WERI-Rb-1 (cell line): ENCODE data around the gene CYP4F8.

Experiments used
- DNase-seq: peaks from one replicate; pipeline ENCODE4 v3.0.0-alpha.2; 2020
- H3K27ac ChIP-seq: fragments of 250-450 bp; sonication (Bioruptor Pico); 2 replicates; pipeline ENCODE4 v1.5.1; 2020; ENCODE audit warnings: mild to moderate bottlenecking, moderate library complexity
- H3K27me3 ChIP-seq: fragments of 250-450 bp; sonication (Bioruptor Pico); 2 replicates; pipeline ENCODE4 v1.5.1; 2021; ENCODE audit warnings: mild to moderate bottlenecking, low read depth, moderate library complexity; ENCODE audit not compliant: insufficient read depth, severe bottlenecking
- H3K36me3 ChIP-seq: fragments of 250-450 bp; sonication (Bioruptor Pico); 2 replicates; pipeline ENCODE4 v1.5.1; 2020; ENCODE audit warnings: mild to moderate bottlenecking, moderate library complexity
- H3K4me3 ChIP-seq: 2 replicates; pipeline ENCODE4 v1.5.1; 2011; ENCODE audit warnings: low read depth, mild to moderate bottlenecking, control low read depth, low read length
- H3K9me3 ChIP-seq: fragments of 250-450 bp; sonication (Bioruptor Pico); 2 replicates; pipeline ENCODE4 v1.5.1; 2021; ENCODE audit warnings: mild to moderate bottlenecking, moderate library complexity; ENCODE audit not compliant: severe bottlenecking
- TF ChIP-seq, protein P1 (sequence below): IDR thresholded peaks from 2 replicates; pipeline ENCODE4 v1.5.1; 2011; ENCODE audit warnings: low read depth, mild to moderate bottlenecking, control low read depth, inconsistent platforms, low read length

The CYP4F8 gene

DNA sequence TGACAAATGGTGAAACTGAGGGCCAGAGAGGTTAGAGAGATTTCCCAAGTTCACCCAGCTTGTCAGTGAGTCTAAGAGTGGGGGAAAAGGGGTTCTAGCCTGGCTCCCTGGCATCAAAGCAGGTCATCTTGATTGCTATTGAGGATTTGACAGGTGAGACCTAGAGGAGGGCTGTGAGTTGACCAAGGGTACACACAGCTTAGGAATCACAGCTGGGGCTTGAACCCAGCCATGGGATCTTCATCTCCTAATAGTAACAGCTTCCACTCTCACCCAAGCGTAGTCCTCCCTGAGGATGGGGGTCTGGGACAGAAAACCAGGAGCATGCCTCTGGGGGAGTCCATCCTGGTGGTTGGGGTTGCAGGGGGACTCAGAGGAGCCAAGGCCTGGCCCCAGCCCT, 6.8 kb downstream of the CYP4F8 start:
- TF ChIP-seq, protein P1, sequence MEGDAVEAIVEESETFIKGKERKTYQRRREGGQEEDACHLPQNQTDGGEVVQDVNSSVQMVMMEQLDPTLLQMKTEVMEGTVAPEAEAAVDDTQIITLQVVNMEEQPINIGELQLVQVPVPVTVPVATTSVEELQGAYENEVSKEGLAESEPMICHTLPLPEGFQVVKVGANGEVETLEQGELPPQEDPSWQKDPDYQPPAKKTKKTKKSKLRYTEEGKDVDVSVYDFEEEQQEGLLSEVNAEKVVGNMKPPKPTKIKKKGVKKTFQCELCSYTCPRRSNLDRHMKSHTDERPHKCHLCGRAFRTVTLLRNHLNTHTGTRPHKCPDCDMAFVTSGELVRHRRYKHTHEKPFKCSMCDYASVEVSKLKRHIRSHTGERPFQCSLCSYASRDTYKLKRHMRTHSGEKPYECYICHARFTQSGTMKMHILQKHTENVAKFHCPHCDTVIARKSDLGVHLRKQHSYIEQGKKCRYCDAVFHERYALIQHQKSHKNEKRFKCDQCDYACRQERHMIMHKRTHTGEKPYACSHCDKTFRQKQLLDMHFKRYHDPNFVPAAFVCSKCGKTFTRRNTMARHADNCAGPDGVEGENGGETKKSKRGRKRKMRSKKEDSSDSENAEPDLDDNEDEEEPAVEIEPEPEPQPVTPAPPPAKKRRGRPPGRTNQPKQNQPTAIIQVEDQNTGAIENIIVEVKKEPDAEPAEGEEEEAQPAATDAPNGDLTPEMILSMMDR, result no peak
- Histone ChIP-seq H3K36me3 (no peaks in the 10 kb centered on the region), H3K27me3 (peaks cover 73% of the 10 kb centered on the region), H3K4me3 (no peak overlapping the region), H3K27ac (no peak overlapping the region), H3K9me3 (no peaks in the 10 kb centered on the region)
- no peak for DNase-seq

DNA sequence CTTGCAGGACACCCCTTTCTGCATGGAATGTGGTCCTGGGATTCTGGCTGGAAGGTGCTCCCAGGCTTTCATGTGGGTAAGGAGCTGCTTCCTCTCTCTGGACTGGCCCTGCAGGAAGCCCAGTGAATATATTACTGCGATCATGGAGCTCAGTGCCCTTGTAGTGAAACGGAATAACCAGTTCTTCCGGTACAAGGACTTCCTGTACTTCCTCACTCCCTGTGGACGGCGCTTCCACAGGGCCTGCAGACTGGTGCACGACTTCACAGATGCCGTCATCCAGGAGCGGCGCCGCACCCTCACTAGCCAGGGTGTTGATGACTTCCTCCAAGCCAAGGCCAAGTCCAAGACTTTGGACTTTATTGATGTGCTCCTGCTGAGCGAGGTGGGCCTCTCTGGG, 8.0 kb downstream of the CYP4F8 start:
- no peak overlapping the region for H3K4me3 ChIP-seq
- no peaks in the 10 kb centered on the region for H3K36me3 ChIP-seq
- H3K27ac ChIP-seq, result no peak overlapping the region
- H3K9me3 ChIP-seq, result no peaks in the 10 kb centered on the region
- DNase-seq, result no peak
- peaks cover 78% of the 10 kb centered on the region for H3K27me3 ChIP-seq
- TF ChIP-seq, protein P1, result no peak

DNA sequence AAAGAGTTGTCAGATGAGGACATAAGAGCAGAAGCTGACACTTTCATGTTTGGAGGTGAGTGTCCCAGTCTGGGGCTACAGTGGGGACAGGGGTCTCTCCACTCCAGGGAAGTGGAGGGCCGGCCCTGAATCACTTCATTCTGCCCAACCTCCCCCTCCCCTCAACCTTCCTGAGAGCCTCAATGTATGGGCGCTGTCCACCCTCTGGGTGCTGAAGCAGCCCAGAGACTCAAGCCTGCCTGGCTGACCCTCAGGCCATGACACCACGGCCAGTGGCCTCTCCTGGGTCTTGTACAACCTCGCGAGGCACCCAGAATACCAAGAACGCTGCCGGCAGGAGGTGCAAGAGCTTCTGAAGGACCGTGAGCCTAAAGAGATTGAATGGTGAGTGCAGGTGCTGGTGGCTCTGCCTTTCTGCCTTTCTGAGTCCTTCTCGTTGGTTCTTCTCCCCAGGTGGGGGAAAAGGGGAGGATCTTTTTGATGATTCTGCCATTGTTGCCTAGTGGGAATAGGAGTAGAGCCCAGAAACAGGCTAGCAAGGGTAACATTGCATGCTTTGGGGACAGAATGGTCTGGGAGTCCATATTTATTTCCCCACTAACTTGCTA, 8.8 kb downstream of the CYP4F8 start:
- TF ChIP-seq, protein P1, result no peak
- H3K4me3 ChIP-seq, result no peak overlapping the region
- no peak overlapping the region for H3K27ac ChIP-seq
- peaks cover 78% of the 10 kb centered on the region for H3K27me3 ChIP-seq
- no peak for DNase-seq
- no peaks in the 10 kb centered on the region for H3K9me3 ChIP-seq
- no peaks in the 10 kb centered on the region for H3K36me3 ChIP-seq

DNA sequence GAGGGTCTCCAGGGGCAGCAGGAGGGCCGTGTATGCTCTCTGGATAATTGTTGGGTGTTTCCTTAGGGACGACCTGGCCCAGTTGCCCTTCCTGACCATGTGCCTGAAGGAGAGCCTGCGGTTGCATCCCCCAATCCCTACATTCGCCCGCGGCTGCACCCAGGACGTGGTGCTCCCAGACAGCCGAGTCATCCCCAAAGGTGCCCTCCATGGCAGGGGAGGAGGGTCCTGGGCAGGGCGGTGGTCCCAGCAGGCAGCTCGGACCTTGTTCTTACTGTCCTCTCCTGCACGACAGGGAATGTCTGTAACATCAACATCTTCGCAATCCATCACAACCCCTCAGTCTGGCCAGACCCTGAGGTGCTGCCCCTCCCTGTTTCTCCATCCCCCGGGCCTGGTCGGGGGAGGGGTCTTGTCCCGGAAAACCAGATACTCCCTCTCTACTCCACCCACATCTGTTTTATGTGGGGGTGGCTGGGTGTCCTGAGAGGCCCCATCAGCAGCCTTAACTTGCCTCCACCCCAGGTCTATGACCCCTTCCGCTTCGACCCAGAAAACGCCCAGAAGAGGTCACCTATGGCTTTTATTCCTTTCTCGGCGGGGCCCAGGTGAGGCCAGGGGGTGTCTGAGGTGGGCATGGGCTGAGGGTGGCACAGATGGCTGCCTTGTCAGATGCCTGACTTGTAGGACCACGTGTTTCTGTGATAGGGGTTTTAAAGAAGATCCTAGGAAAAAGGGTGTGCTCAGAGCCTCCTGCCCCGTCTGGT, 13.4 kb downstream of the CYP4F8 start:
- DNase-seq, result no peak
- Histone ChIP-seq H3K27ac (no peak overlapping the region), H3K4me3 (no peak overlapping the region), H3K9me3 (no peaks in the 10 kb centered on the region), H3K36me3 (no peaks in the 10 kb centered on the region), H3K27me3 (peaks cover 65% of the 10 kb centered on the region)
- TF ChIP-seq, protein P1, result no peak

DNA sequence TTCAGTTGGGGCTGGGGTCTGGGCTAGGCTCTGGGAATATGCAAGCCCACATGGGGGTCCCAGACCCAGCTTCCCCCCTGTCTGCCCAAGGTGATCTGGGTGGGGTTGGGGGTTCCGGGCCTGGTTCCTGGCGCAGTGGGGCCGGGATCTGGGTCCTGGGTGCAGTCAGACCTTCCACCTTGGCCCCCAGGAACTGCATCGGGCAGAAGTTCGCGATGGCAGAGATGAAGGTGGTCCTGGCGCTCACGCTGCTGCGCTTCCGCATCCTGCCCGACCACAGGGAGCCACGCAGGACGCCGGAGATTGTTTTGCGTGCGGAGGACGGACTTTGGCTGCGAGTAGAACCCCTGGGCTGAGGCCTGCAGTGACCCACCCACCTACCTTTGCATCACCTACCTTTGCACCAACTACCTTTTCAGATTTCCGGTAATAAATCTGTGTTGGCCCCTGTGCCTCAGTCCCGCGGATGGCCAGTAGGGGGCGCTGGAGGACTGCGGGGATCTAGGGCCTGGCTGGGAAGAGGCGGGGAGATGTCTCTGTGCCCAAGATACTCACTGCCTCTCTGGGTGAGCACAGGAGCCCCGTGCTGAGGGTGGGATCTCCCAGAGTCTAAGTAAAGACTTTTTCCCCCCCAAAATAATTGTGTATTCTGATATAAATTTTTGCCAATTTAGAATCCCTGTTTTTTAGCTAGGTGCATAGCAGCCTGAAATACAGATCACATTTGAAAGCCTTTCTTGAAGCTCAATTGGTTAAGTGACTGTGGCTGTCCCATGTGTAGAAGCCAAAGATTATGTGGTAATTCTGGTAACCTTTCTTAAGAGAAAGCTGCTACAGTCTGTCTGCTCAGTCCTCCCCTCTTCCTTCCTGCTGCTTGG, 14.2 kb downstream of the CYP4F8 start:
- TF ChIP-seq, protein P1, result peak; percentile 83
- Histone ChIP-seq H3K4me3 (no peak overlapping the region), H3K27me3 (peaks cover 63% of the 10 kb centered on the region), H3K36me3 (no peaks in the 10 kb centered on the region), H3K9me3 (no peaks in the 10 kb centered on the region), H3K27ac (no peak overlapping the region)
- peak; percentile 72 for DNase-seq
